KMS-11 (cell line): Measurements from ENCODE around the gene HNRNPF.

Experiments used
- H2AFZ ChIP-seq: fragments of 200-600 bp; sonication (generic); 2 replicates; pipeline ENCODE4 v1.6.1; 2016; ENCODE audit warnings: antibody characterized with exemption, mixed run types, low read depth
- H3K27ac ChIP-seq: fragments of 200-600 bp; sonication (generic); 2 replicates; pipeline ENCODE4 v1.6.1; 2016; ENCODE audit warnings: mild to moderate bottlenecking, mixed run types
- H3K27me3 ChIP-seq: fragments of 200-600 bp; sonication (generic); 2 replicates; pipeline ENCODE4 v1.6.1; 2017; ENCODE audit warnings: mild to moderate bottlenecking, low read depth, mixed run types, moderate library complexity; ENCODE audit not compliant: insufficient read depth
- H3K36me3 ChIP-seq: fragments of 200-600 bp; sonication (generic); 2 replicates; pipeline ENCODE4 v1.6.1; 2017; ENCODE audit warnings: mild to moderate bottlenecking, mixed run types; ENCODE audit not compliant: insufficient read depth
- H3K4me1 ChIP-seq: fragments of 200-600 bp; sonication (generic); 2 replicates; pipeline ENCODE4 v1.6.1; 2016; ENCODE audit warnings: mild to moderate bottlenecking, low read depth, mixed run types; ENCODE audit not compliant: poor library complexity, severe bottlenecking
- H3K4me2 ChIP-seq: fragments of 200-600 bp; sonication (generic); 2 replicates; pipeline ENCODE4 v1.7.0; 2016; ENCODE audit warnings: mild to moderate bottlenecking, mixed run types
- H3K4me3 ChIP-seq: fragments of 200-600 bp; sonication (generic); IDR thresholded peaks from 2 replicates; pipeline ENCODE4 v1.6.1; 2017; ENCODE audit warnings: low read depth, low read length, mixed read lengths; ENCODE audit not compliant: insufficient read depth
- H3K79me2 ChIP-seq: fragments of 200-600 bp; sonication (generic); 2 replicates; pipeline ENCODE4 v1.6.1; 2016; ENCODE audit warnings: low read depth, mixed run types; ENCODE audit not compliant: insufficient read depth
- H3K9ac ChIP-seq: fragments of 200-600 bp; sonication (generic); 2 replicates; pipeline ENCODE4 v1.6.1; 2016; ENCODE audit warnings: mild to moderate bottlenecking, mixed run types
- H4K20me1 ChIP-seq: fragments of 200-600 bp; sonication (generic); 2 replicates; pipeline ENCODE4 v1.6.1; 2016; ENCODE audit warnings: mild to moderate bottlenecking, mixed run types; ENCODE audit not compliant: insufficient read depth
- TF ChIP-seq, protein P1 (sequence below): fragments of 200-600 bp; sonication (generic); conservative IDR thresholded peaks from 2 replicates; pipeline ENCODE4 v1.6.1; 2017; ENCODE audit warnings: low read depth, mild to moderate bottlenecking, antibody characterized with exemption, low read length, moderate library complexity, mixed read lengths

HNRNPF gene

DNA sequence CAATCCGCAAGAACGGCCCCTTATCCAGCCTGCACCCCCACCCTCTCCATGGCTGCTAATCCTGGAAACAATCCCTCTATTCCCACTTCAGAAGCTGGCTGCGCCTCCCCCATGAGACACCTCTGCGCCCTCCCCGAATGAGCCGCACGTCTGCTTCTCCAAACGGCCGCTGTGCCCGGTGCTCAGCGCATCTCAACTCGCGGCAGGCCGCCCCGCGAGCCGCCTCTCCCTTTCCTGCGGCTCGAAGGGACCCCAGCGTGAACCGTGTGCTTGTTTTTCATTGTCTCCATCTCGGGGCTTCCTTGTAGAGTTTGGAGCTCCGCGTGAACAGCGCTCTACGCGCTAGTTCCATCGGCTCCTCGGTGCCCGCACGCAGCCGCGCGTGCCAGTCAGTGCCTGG lies 58.3 kb downstream of the HNRNPF start:
- H3K79me2 ChIP-seq, result no peaks in the 10 kb centered on the region
- no peak overlapping the region for H3K27ac ChIP-seq
- no peaks in the 10 kb centered on the region for H3K27me3 ChIP-seq
- no peak overlapping the region for H3K4me3 ChIP-seq
- no peaks in the 10 kb centered on the region for H3K36me3 ChIP-seq
- H2AFZ ChIP-seq, result no peak overlapping the region
- no peaks in the 10 kb centered on the region for H3K4me1 ChIP-seq
- no peak overlapping the region for H3K4me2 ChIP-seq
- TF ChIP-seq, protein P1, sequence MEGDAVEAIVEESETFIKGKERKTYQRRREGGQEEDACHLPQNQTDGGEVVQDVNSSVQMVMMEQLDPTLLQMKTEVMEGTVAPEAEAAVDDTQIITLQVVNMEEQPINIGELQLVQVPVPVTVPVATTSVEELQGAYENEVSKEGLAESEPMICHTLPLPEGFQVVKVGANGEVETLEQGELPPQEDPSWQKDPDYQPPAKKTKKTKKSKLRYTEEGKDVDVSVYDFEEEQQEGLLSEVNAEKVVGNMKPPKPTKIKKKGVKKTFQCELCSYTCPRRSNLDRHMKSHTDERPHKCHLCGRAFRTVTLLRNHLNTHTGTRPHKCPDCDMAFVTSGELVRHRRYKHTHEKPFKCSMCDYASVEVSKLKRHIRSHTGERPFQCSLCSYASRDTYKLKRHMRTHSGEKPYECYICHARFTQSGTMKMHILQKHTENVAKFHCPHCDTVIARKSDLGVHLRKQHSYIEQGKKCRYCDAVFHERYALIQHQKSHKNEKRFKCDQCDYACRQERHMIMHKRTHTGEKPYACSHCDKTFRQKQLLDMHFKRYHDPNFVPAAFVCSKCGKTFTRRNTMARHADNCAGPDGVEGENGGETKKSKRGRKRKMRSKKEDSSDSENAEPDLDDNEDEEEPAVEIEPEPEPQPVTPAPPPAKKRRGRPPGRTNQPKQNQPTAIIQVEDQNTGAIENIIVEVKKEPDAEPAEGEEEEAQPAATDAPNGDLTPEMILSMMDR, result no peak
- no peaks in the 10 kb centered on the region for H4K20me1 ChIP-seq
- H3K9ac ChIP-seq, result no peak overlapping the region

DNA sequence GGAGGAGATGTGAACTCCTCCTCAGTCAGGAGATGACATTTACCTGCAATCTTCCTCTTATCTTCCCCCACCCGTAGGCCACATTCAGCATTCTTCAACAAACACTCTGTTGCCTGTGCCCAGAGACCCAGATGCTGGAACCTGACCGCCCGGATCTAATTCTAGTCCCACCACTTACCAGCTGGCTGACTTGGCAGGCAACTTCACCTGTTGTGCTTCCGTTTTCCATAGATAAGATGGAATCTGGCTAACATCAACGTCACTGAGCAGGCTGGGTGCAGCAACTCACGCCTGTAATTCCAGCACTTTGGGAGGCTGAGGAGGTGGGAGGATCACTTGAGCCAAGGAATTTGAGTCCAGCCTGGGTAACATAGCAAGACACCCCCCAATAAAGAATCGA lies 58.8 kb downstream of the HNRNPF start:
- Histone ChIP-seq H3K9ac (no peak overlapping the region), H3K27ac (no peak overlapping the region), H2AFZ (no peak overlapping the region), H4K20me1 (no peaks in the 10 kb centered on the region), H3K36me3 (no peaks in the 10 kb centered on the region), H3K4me3 (no peak overlapping the region), H3K27me3 (no peaks in the 10 kb centered on the region), H3K79me2 (no peaks in the 10 kb centered on the region), H3K4me2 (no peak overlapping the region), H3K4me1 (no peaks in the 10 kb centered on the region)
- TF ChIP-seq, protein P1, result no peak

DNA sequence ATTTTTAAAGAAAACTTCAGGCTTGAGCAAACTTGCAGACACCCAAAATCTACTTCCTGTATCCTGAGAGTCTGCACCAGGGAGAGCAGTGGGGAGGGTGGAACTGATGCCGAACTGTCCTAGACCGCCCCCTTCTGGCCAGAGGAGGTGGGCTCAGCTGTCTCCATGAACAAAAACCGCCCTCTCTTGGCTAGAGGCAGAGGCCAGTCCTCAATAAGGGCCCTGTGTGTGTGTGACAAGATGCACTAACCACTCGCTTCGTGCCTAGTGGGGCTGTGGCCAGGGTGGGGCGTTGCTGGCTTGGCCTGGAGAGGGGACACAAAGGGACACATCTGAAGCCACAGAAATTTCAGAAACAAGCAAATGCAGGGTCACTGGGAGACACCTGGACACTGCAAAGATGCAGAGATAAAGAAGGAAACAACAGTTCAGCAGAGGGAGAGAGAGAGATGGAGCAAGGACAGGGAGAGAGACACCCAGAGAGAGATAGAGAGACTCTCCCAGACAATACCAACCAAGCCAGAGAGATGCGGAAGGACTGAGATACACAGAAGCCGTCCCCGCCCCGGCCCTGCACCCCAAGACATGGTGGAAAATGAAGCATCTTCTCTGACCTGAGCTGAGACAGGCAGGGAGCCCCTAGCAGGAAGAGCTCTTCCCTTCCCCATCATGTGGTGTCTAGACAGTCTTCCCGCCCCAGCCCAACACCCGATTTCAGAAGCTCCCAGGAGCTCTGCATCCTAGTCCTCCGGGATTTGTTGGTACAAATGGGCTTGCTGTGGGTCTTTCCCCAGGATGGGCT lies 60.3 kb downstream of the HNRNPF start:
- H3K36me3 ChIP-seq, result no peaks in the 10 kb centered on the region
- H3K79me2 ChIP-seq, result no peaks in the 10 kb centered on the region

DNA sequence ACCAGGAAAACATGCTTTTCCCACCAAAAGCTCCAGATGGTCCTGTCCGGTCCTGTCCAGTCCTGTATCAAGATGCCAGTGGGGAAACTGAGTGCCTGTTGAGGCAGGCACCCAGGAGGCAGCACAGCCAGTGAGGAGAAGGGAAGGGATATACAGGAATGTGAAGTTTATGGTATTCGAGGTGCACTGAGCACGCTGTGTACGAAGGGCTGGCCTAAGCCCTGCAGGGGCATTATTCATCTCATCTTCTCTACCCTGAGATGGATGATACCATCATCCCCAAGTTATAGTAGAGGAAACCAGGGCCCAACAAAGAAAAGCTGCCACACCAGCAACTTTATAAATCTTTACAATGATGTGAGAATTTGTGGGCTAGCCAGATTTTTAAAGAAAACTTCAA lies 61.0 kb downstream of the HNRNPF start:
- TF ChIP-seq, protein P1, result no peak
- Histone ChIP-seq H3K27me3 (no peaks in the 10 kb centered on the region), H3K4me2 (no peak overlapping the region), H3K9ac (no peak overlapping the region), H4K20me1 (no peaks in the 10 kb centered on the region), H3K79me2 (no peaks in the 10 kb centered on the region), H3K36me3 (no peaks in the 10 kb centered on the region), H3K4me1 (no peaks in the 10 kb centered on the region), H2AFZ (peak overlapping the region; percentile 39; the same call in 1 of the 2 replicates), H3K4me3 (no peak overlapping the region), H3K27ac (no peak overlapping the region)

More for the DNA sequence above, 60.3 kb downstream of the HNRNPF start:
- Histone ChIP-seq H2AFZ (peak overlapping the region; percentile 39; the same call in 1 of the 2 replicates), H3K4me2 (no peak overlapping the region), H3K27ac (no peak overlapping the region), H4K20me1 (no peaks in the 10 kb centered on the region), H3K4me3 (no peak overlapping the region), H3K27me3 (no peaks in the 10 kb centered on the region), H3K4me1 (no peaks in the 10 kb centered on the region), H3K9ac (no peak overlapping the region)
- TF ChIP-seq, protein P1, result peak; percentile 77
